ENCODE measurements around the gene COL4A6.

- no peak for TF ChIP-seq ZFP30 (CRISPR knock-in tag; IDR thresholded peaks at IDR 0.05)
- TF ChIP-seq PATZ1 (CRISPR knock-in tag; IDR thresholded peaks at IDR 0.05; ENCODE audit: borderline replicate concordance), result no peak
- no peak for TF ChIP-seq RARB (CRISPR knock-in tag; IDR thresholded peaks at IDR 0.05)
- TF ChIP-seq ZNF565 (CRISPR knock-in tag; conservative IDR thresholded peaks at IDR 0.05; ENCODE audit: low read depth), result no peak
- no peak for TF ChIP-seq ZFP3 (CRISPR knock-in tag; IDR thresholded peaks at IDR 0.05)
- no peak for TF ChIP-seq CSRNP3 (CRISPR knock-in tag; IDR thresholded peaks at IDR 0.05)
Observed at GRCh38 chrX:108168961-108169740, 269.1 kb downstream of the COL4A6 start.
